Right ventricle myocardium inferior (tissue), 1 donor: ENCODE measurements around the gene CDCP1. TPM values are rescaled to one million over a fixed set of nuclear protein-coding genes. Genes with fewer than 3 reads are reported as not detected.
"Not testable (repeated sequence)": the region's sequence is repeated elsewhere in the genome, so short reads cannot be mapped to it uniquely, and the experiment has no call there.

ENCODE experiments used
- ATAC-seq: fragments of 200-7000 bp; cut with Tn5 transposase; one replicate; pipeline ENCODE4 v1.9.1; 2020; ENCODE audit warnings: mild to moderate bottlenecking, moderate library complexity
- DNase-seq: peaks from one replicate; pipeline ENCODE4 v3.0.0; 2021; ENCODE audit errors: missing footprints
- intact Hi-C: fragments of 100-400 bp; cut with DNase I; formaldehyde crosslinking; loops from one replicate; pipeline ENCODE4 v1.11.0; 2022
- total RNA-seq: library from RNA; stranded (reverse); fragmentation: NEBNext Ultra II Directional; extraction: Animal tissue kit (Norgen Biotek cat#: 25700); gene quantifications from one replicate; pipeline ENCODE4 v1.2.1, GENCODE V29; 2021
- donor health status: DM: no; HTN: yes; CAD: no; lungs with severe emphysema.

Gene CDCP1
- total RNA-seq, 1 donor from 2014 or later, result 0.32 TPM

DNA sequence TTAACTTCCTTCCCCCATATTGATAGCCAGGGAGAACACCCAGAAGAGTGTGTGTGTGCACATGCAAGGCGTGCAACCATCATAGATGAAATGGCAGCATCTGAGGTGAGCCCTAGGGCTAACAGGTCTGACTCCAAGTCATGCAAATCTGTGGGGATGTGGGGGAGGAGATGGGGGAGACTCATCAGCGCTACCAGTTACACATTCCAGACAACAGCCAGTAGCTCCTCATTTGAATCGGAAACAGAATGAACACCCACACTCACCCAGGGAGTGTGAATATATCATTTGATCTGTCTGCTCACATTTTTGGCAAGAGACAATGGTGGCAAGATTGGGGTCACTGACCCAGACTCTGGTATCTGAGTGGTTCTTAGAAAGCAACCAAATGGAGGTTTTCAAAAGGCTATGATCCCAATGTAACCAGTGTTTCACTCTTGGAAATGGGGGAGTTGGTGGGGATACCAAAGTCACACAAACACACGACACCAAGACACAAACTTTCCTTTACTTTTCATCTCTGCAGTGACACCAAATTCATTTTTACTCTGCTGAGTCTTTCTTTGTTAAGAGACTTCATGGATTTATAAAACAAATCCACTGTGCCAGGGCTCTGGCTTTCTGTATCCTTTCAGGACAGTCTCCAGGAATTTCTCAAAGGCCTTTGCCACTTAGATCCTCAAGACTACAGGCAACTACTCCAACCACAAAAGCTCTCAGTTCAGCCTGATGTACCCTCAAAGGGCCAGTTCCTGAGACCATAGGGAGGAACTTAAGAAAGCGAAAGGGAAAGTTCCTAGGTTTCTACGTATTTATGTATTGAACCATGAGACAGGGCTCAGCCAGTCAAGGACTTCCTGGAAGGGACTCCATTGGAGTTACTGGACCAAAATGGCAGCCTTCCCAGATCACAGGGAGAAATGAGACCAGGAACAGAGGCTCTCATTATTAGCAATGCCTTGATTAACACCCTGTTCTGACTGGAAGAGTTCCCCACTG is 2.2 kb downstream of the CDCP1 start:
- ATAC-seq (no peak), DNase-seq (no peak)
- intact Hi-C loops, result no loop called here

DNA sequence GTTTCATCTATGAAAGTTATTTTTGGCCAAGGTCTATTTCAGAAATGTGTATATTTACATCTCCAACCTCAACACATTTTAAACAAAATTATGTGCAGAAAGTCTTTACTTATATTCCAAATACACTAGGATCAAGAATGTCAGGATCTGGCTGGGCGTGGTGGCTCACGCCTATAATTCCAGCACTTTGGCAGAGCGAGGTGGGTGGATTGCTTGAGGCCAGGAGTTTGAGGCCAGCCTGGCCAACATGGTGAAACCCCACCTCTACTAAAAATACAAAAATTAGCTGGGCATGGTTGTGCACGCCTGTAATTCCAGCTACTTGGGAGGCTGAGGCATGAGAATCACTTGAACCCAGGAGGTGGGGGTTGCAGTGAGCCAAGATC is 5.4 kb downstream of the CDCP1 start:
- intact Hi-C loops, DNase-seq, ATAC-seq: not testable (repeated sequence)

- DNase-seq, result no peak
These were observed 5.9 kb downstream of the CDCP1 start for GRCh38 chr3:45140141-45140769.

GRCh38 chr3:45139372-45140140 is 6.6 kb downstream of the CDCP1 start:
- DNase-seq (no peak), ATAC-seq (no peak)
- intact Hi-C loops, result no loop called here

More at GRCh38 chr3:45140141-45140769, 5.9 kb downstream of the CDCP1 start:
- no peak for ATAC-seq
- intact Hi-C loops, result no loop called here

GRCh38 chr3:45137656-45138181 is 8.5 kb downstream of the CDCP1 start:
- ATAC-seq, result no peak
- intact Hi-C loops, result no loop called here
- DNase-seq, result no peak

DNA sequence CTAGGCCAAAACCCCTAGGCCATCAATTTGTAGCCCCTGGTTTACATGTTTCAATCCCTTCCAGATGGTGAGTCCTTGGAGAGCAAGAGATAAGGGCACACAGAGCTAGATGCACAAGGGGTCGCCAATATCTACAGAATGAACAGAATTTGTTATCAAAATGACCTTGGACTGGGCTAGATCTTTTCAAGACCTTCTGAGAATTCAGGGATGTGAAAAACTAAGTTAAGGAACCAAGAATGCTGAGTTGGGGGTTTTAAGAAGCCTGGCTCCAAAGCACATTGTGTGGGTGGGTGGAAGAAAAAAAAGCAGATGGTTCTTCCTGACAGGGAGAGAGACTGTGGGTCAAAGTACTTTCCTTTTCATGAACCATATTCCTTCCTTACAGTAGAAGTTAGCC is 10.2 kb downstream of the CDCP1 start:
- intact Hi-C loops, result no loop called here
- no peak for ATAC-seq
- DNase-seq, result no peak

- DNase-seq (no peak), ATAC-seq (no peak)
- intact Hi-C loops, result no loop called here
These were observed 11.2 kb downstream of the CDCP1 start for GRCh38 chr3:45134758-45135521.

GRCh38 chr3:45132568-45133211 is 13.5 kb downstream of the CDCP1 start:
- ATAC-seq (no peak), DNase-seq (no peak)
- intact Hi-C loops, result no loop called here

DNA sequence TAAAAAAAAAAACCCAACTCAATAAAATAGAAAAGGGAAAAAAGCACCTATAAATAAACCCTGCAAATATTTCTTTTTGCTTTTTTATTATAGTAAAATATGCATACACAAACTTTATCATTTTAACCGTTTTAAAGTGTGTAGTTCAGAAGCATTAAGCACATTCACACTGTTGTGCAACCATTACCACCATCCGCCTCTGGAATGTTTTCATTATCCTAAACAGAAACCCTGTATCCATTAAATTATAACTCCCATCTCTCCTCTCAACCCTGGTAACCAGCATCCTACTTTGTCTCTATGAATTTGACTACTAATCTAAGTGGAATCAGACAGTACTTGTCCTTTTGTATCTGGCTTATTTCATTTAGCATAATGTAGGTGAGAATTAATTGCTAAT is 15.0 kb downstream of the CDCP1 start:
- ATAC-seq, result no peak
- no peak for DNase-seq
- intact Hi-C loops, result no loop called here

DNA sequence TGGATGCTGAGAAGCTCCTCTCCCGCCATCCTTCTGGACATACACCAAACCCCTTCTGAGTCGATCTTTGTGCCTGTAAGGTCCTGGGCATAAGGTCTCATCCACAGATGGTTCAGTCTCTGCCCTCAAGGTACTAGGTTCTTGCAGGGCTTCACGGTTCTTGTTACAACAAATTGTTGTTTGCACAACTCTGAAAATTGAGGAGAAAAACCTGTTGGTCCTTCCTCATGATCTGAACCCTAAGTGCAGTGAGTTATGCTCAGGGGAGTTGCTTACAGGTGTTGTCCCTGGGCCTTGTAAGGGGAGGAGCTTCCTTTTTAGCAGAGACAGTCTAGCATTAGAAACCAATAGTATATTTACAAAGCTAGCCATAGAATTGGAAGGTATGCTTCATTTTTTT is 15.7 kb downstream of the CDCP1 start:
- intact Hi-C loops, result no loop called here
- DNase-seq, result no peak
- ATAC-seq, result no peak

GRCh38 chr3:45128950-45129349 is 17.2 kb downstream of the CDCP1 start:
- ATAC-seq, result no peak
- intact Hi-C loops, result loop anchor here (5.0 kb wide), 1 partner anchor 38 kb away; no protein-coding TSS in a partner anchor
- no peak for DNase-seq

- ATAC-seq, result no peak
- intact Hi-C loops, result loop anchor here (5.0 kb wide), 1 partner anchor 40 kb away; no protein-coding TSS in a partner anchor
- no peak for DNase-seq
These were observed 18.9 kb downstream of the CDCP1 start for GRCh38 chr3:45127130-45127822.

GRCh38 chr3:45126730-45127129 is 19.4 kb downstream of the CDCP1 start:
- DNase-seq, result no peak
- intact Hi-C loops, result loop anchor here (5.0 kb wide), 1 partner anchor 41 kb away; no protein-coding TSS in a partner anchor
- ATAC-seq, result no peak

DNA sequence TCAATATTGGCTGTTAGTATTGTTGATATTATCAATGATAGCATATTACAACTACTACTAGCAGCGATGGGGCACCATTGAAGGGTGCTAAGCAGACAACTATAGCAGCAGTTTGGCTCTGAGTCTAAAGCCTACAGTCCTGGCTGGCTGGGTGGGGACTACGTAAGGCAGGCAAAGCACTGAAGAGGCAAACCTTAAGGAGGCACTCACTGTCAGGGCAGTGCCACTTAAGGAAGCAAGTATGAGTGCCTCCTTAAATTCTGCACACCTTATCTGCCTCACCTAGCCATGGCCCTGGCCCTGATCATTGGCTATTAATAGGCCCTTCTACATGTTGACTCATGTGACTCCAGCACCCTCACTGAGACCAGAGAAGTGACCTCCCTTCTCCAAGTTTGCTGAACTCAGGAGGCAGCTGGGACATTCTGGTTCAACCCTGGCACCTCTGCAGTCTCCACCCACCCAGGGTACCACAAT is 20.6 kb downstream of the CDCP1 start:
- no peak for DNase-seq
- intact Hi-C loops, result loop anchor here (5.0 kb wide), 1 partner anchor 42 kb away; no protein-coding TSS in a partner anchor

GRCh38 chr3:45124956-45125355 is 21.2 kb downstream of the CDCP1 start:
- intact Hi-C loops, result loop anchor here (5.0 kb wide), 1 partner anchor 42 kb away; no protein-coding TSS in a partner anchor
- ATAC-seq (no peak), DNase-seq (no peak)

More for the DNA sequence above, 20.6 kb downstream of the CDCP1 start:
- peak; percentile 68 for ATAC-seq

DNA sequence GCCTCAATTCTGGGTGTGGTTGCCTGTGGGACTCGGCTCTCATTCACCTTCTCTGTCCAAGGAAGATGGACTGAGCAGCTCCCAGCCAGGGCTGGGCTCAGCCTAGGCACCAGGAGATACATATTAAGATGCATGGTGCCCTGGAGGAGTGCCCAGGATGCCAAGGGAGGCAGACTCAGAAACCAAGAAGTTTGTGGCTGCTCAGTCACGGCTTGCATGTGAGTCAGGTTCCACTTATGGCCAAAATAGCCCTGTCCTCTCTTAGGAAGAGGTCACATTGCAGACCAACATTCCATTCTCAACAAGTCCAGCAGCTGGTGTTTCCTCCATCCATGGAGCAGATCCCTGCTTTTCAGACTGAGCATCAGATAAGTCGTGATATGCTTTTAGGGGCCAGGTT is 21.8 kb downstream of the CDCP1 start:
- ATAC-seq (peak; percentile 52), DNase-seq (no peak)
- intact Hi-C loops, result no loop called here
